ENCODE data around the gene ATP6AP1.

Gene ATP6AP1

GRCh38 chrX:154441564-154441963, 13.1 kb downstream of the ATP6AP1 start:
- H3K4me3 ChIP-seq (ENCODE audit: low read depth, low read length): no peak overlapping the region
- in situ Hi-C loops (cut with HindIII; ENCODE audit: low sequenced_read_pairs): no loop called here
- TF ChIP-seq CTCF (IDR thresholded peaks at IDR 0.05; ENCODE audit: low read depth, low read length, missing control alignments): no peak
- no peak for DNase-seq (ENCODE audit: low read depth)

- in situ Hi-C loops (cut with HindIII; ENCODE audit: low sequenced_read_pairs): no loop called here
- no peak overlapping the region for H3K4me3 ChIP-seq (ENCODE audit: low read depth, low read length)
- no peak for TF ChIP-seq CTCF (IDR thresholded peaks at IDR 0.05; ENCODE audit: low read depth, low read length, missing control alignments)
- no peak for DNase-seq (ENCODE audit: low read depth)
These were observed 13.7 kb downstream of the ATP6AP1 start for GRCh38 chrX:154441984-154442707.

GRCh38 chrX:154443479-154443910, 15.0 kb downstream of the ATP6AP1 start:
- TF ChIP-seq CTCF (IDR thresholded peaks at IDR 0.05; ENCODE audit: low read depth, low read length, missing control alignments): no peak
- in situ Hi-C loops (cut with HindIII; ENCODE audit: low sequenced_read_pairs): no loop called here
- DNase-seq (ENCODE audit: low read depth): no peak
- H3K4me3 ChIP-seq (ENCODE audit: low read depth, low read length): peak overlapping the region; percentile 25

- in situ Hi-C loops (cut with HindIII; ENCODE audit: low sequenced_read_pairs): no loop called here
- no peak for TF ChIP-seq CTCF (IDR thresholded peaks at IDR 0.05; ENCODE audit: low read depth, low read length, missing control alignments)
- no peak for DNase-seq (ENCODE audit: low read depth)
- peak within 1 kb of the TSS; percentile 54 for H3K4me3 ChIP-seq (ENCODE audit: low read depth, low read length)
These were observed 15.7 kb downstream of the ATP6AP1 start, which contains the start of gene FAM50A for GRCh38 chrX:154443992-154444754. TSS of gene FAM50A (plus strand) at chrX:154444141. CDS start at chrX:154444236, 95 bp downstream.

- TF ChIP-seq CTCF (IDR thresholded peaks at IDR 0.05; ENCODE audit: low read depth, low read length, missing control alignments): no peak
These were observed 16.3 kb downstream of the ATP6AP1 start for GRCh38 chrX:154444755-154445246.

GRCh38 chrX:154445776-154446175, 17.3 kb downstream of the ATP6AP1 start:
- H3K4me3 ChIP-seq (ENCODE audit: low read depth, low read length): no peak overlapping the region
- in situ Hi-C loops (cut with HindIII; ENCODE audit: low sequenced_read_pairs): loop anchor here (5.0 kb wide), 1 partner anchor 42 kb away; the partner anchor contains the start of gene UBL4A
- TF ChIP-seq CTCF (IDR thresholded peaks at IDR 0.05; ENCODE audit: low read depth, low read length, missing control alignments): no peak
- DNase-seq (ENCODE audit: low read depth): no peak

More at GRCh38 chrX:154444755-154445246, 16.3 kb downstream of the ATP6AP1 start:
- no peak for DNase-seq (ENCODE audit: low read depth)
- in situ Hi-C loops (cut with HindIII; ENCODE audit: low sequenced_read_pairs): loop anchor here (5.0 kb wide), 1 partner anchor 42 kb away; the partner anchor contains the start of gene UBL4A
- peak overlapping the region; percentile 54 for H3K4me3 ChIP-seq (ENCODE audit: low read depth, low read length)
